Astrocyte (in vitro differentiated cells and primary cell): ENCODE results near the gene SLC38A3. TPM values are rescaled to one million over a fixed set of nuclear protein-coding genes. Genes with fewer than 3 reads are reported as not detected.

ENCODE experiments used
- DNase-seq: peaks from one replicate; pipeline ENCODE4 v3.0.0-alpha.2; 2010; ENCODE audit warnings: low read depth
- FAIRE-seq: peaks from 2 replicates; lab custom pipeline; 2011; peaks lifted over from hg19 to GRCh38; lab: Jason Lieb, UNC
- H2AFZ ChIP-seq: 2 replicates; pipeline ENCODE4 v1.6.0; 2012; ENCODE audit warnings: low read depth, low read length, inconsistent platforms
- H3K27ac ChIP-seq: 2 replicates; pipeline ENCODE4 v1.5.1; 2011; ENCODE audit warnings: low read depth, low read length, inconsistent platforms
- H3K27me3 ChIP-seq: 2 replicates; pipeline ENCODE4 v1.6.0; 2011; ENCODE audit warnings: low read length, inconsistent platforms; ENCODE audit not compliant: insufficient read depth
- H3K36me3 ChIP-seq: 2 replicates; pipeline ENCODE4 v1.5.1; 2011; ENCODE audit warnings: low read length, inconsistent platforms; ENCODE audit not compliant: insufficient read depth
- H3K4me1 ChIP-seq: 2 replicates; pipeline ENCODE4 v1.5.1; 2011; ENCODE audit warnings: low read length, inconsistent platforms; ENCODE audit not compliant: insufficient read depth
- H3K4me2 ChIP-seq: 2 replicates; pipeline ENCODE4 v1.6.0; 2012; ENCODE audit warnings: low read length, inconsistent platforms
- H3K4me3 ChIP-seq: 2 replicates; pipeline ENCODE4 v1.5.1; 2011; ENCODE audit warnings: low read depth, mild to moderate bottlenecking, low read length, inconsistent platforms; ENCODE audit not compliant: insufficient read depth
- H3K79me2 ChIP-seq: 2 replicates; pipeline ENCODE4 v1.6.0; 2012; ENCODE audit warnings: mild to moderate bottlenecking, low read length, inconsistent platforms; ENCODE audit not compliant: insufficient read depth
- H3K9ac ChIP-seq: 2 replicates; pipeline ENCODE4 v1.6.0; 2012; ENCODE audit warnings: mild to moderate bottlenecking, low read length, inconsistent platforms
- H3K9me3 ChIP-seq: 2 replicates; pipeline ENCODE4 v1.5.1; 2012; ENCODE audit warnings: low read depth, mild to moderate bottlenecking, low read length, inconsistent platforms; ENCODE audit not compliant: insufficient read depth
- H4K20me1 ChIP-seq: 2 replicates; pipeline ENCODE4 v1.6.0; 2012; ENCODE audit warnings: low read length, inconsistent platforms; ENCODE audit not compliant: insufficient read depth
- H3K27ac Mint-ChIP-seq: one replicate; pipeline ENCODE4 v1.8.0; 2021; ENCODE audit warnings: mild to moderate bottlenecking, mixed read lengths; ENCODE audit not compliant: unreplicated experiment
- H3K27me3 Mint-ChIP-seq: one replicate; pipeline ENCODE4 v1.8.0; 2021; ENCODE audit warnings: low read depth, mixed read lengths; ENCODE audit not compliant: unreplicated experiment
- H3K36me3 Mint-ChIP-seq: one replicate; pipeline ENCODE4 v1.8.0; 2021; ENCODE audit warnings: low read depth, mixed read lengths; ENCODE audit not compliant: unreplicated experiment
- H3K4me1 Mint-ChIP-seq: one replicate; pipeline ENCODE4 v1.8.0; 2021; ENCODE audit warnings: low read depth, mixed read lengths; ENCODE audit not compliant: unreplicated experiment
- H3K4me3 Mint-ChIP-seq: one replicate; pipeline ENCODE4 v1.8.0; 2021; ENCODE audit warnings: mild to moderate bottlenecking, moderate library complexity, mixed read lengths; ENCODE audit not compliant: unreplicated experiment
- H3K9me3 Mint-ChIP-seq: one replicate; pipeline ENCODE4 v1.8.0; 2021; ENCODE audit warnings: mild to moderate bottlenecking, mixed read lengths; ENCODE audit not compliant: unreplicated experiment
- EZH2 ChIP-seq: IDR thresholded peaks from 2 replicates; pipeline ENCODE4 v1.6.1; 2012; ENCODE audit warnings: mild to moderate bottlenecking, low read length, inconsistent platforms; ENCODE audit not compliant: insufficient read depth
- total RNA-seq: library from RNA; stranded (reverse); gene quantifications from 2 replicates; pipeline ENCODE4 v1.2.1, GENCODE V29; 2021
- TF ChIP-seq, protein P1 (sequence below): IDR thresholded peaks from 2 replicates; pipeline ENCODE4 v1.5.1; 2011; ENCODE audit warnings: low read depth, mild to moderate bottlenecking, inconsistent platforms, low read length, moderate library complexity; ENCODE audit not compliant: insufficient read depth

SLC38A3 gene
- total RNA-seq, 1 donor from 2014 or later, result 0.68 TPM

DNA sequence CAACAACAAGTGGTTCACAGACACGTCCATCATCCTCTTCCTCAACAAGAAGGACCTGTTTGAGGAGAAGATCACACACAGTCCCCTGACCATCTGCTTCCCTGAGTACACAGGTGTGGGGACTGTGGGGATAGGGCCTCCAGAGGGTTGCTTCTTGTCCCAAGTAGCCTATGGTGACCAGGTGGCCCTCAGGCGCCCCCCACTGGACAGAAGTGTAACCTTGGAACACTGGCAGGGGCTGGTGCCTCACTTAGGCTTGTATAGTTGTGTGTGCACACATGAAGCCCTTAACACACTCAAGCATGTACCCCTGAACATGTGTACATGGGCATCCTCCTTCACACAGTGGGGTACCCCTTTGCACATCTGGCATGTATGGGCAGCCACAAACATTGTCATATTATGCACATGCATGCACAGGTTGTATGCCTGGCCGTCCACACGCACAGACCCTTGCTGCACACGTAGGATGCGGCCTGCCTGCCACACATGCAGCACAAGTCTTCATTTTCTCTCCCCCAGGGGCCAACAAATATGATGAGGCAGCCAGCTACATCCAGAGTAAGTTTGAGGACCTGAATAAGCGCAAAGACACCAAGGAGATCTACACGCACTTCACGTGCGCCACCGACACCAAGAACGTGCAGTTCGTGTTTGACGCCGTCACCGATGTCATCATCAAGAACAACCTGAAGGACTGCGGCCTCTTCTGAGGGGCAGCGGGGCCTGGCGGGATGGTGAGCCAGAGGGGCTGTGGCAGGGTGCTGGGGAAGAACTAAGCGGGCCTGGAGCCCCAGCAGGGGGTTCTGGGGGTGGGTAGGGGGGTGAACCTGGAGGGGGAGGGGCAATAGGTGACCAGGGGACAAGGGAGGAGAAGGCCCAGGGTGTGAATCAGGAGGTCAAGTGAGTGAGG is 52.2 kb downstream of the SLC38A3 start:
- Histone ChIP-seq H3K79me2 (peaks cover 46% of the 10 kb centered on the region), H3K4me1 (peaks cover 42% of the 10 kb centered on the region), H3K36me3 (peaks cover 26% of the 10 kb centered on the region), H3K9ac (no peak overlapping the region), H3K27ac (no peak overlapping the region), H3K4me3 (no peak overlapping the region), H3K9me3 (no peaks in the 10 kb centered on the region), H4K20me1 (peaks cover 49% of the 10 kb centered on the region), H3K4me2 (no peak overlapping the region), H2AFZ (no peak overlapping the region), H3K27me3 (no peaks in the 10 kb centered on the region)
- FAIRE-seq (no peak), DNase-seq (no peak)
- Mint-ChIP-seq H3K27me3 (no peaks in the 10 kb centered on the region), H3K9me3 (no peaks in the 10 kb centered on the region), H3K4me3 (peak overlapping the region; percentile 21), H3K27ac (no peak overlapping the region), H3K4me1 (peaks cover 26% of the 10 kb centered on the region), H3K36me3 (peaks cover 9% of the 10 kb centered on the region)
- TF ChIP-seq, protein P1, sequence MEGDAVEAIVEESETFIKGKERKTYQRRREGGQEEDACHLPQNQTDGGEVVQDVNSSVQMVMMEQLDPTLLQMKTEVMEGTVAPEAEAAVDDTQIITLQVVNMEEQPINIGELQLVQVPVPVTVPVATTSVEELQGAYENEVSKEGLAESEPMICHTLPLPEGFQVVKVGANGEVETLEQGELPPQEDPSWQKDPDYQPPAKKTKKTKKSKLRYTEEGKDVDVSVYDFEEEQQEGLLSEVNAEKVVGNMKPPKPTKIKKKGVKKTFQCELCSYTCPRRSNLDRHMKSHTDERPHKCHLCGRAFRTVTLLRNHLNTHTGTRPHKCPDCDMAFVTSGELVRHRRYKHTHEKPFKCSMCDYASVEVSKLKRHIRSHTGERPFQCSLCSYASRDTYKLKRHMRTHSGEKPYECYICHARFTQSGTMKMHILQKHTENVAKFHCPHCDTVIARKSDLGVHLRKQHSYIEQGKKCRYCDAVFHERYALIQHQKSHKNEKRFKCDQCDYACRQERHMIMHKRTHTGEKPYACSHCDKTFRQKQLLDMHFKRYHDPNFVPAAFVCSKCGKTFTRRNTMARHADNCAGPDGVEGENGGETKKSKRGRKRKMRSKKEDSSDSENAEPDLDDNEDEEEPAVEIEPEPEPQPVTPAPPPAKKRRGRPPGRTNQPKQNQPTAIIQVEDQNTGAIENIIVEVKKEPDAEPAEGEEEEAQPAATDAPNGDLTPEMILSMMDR, result peak; percentile 43
- TF ChIP-seq EZH2, result no peak

DNA sequence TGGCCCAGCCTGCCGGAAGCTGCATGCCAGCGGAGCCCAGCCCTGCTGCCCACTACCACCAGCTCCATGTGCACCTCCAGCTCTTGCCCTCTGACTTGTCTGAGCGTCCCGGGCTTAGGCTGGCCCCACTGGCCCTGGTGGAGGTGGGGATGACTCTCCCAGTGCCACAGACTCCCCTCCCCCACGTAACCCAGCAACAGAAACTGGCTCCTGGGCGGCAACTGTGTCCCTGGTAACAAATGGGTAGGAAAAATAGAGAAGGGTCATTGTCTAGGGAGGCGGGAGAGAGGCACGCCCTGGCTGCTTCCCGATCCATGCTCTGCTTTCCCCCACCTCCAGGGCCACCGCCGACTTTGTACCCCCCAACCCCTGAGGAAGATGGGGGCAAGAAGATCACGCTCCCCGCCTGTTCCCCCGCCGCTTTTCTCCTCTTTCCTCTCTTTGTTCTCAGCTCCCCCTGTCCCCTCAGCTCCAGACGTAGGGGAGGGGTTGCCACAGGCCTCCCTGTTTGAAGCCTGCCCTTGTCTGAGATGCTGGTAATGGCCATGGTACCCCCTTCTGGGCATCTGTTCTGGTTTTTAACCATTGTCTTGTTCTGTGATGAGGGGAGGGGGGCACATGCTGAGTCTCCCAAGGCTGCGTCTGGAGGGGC is 53.1 kb downstream of the SLC38A3 start:
- TF ChIP-seq EZH2, result no peak
- TF ChIP-seq, protein P1, result no peak
- no peak overlapping the region for H3K4me3 ChIP-seq
- H3K4me2 ChIP-seq, result no peak overlapping the region
- no peak for DNase-seq
- H4K20me1 ChIP-seq, result peaks cover 40% of the 10 kb centered on the region
- Mint-ChIP-seq H3K4me1 (peaks cover 22% of the 10 kb centered on the region), H3K27me3 (no peaks in the 10 kb centered on the region), H3K27ac (peak overlapping the region; percentile 62), H3K4me3 (no peak overlapping the region), H3K36me3 (peaks cover 9% of the 10 kb centered on the region), H3K9me3 (no peaks in the 10 kb centered on the region)
- H3K27me3 ChIP-seq, result no peaks in the 10 kb centered on the region
- H3K27ac ChIP-seq, result no peak overlapping the region
- no peaks in the 10 kb centered on the region for H3K9me3 ChIP-seq
- no peak overlapping the region for H2AFZ ChIP-seq
- H3K9ac ChIP-seq, result no peak overlapping the region
- peaks cover 24% of the 10 kb centered on the region for H3K36me3 ChIP-seq
- peaks cover 37% of the 10 kb centered on the region for H3K79me2 ChIP-seq
- FAIRE-seq, result no peak
- peaks cover 34% of the 10 kb centered on the region for H3K4me1 ChIP-seq
